ENCODE results near the gene LYPD6B.

GRCh38 chr2:149099298-149099697, 60.8 kb downstream of the LYPD6B start:
- TF ChIP-seq CTCF (IDR thresholded peaks at IDR 0.05) (no peak), EZH2 (IDR thresholded peaks at IDR 0.05; ENCODE audit: borderline replicate concordance, insufficient read depth, low read depth, low read length, poor library complexity, severe bottlenecking) (no peak)

Measured in B cell (primary cell).